ENCODE data around the gene ID1. TPM values are rescaled to one million over a fixed set of nuclear protein-coding genes. Genes with fewer than 3 reads are reported as not detected.

ID1 gene
- total RNA-seq, 4 donors from 2014 or later = 422 to 839 (median 555) TPM

DNA sequence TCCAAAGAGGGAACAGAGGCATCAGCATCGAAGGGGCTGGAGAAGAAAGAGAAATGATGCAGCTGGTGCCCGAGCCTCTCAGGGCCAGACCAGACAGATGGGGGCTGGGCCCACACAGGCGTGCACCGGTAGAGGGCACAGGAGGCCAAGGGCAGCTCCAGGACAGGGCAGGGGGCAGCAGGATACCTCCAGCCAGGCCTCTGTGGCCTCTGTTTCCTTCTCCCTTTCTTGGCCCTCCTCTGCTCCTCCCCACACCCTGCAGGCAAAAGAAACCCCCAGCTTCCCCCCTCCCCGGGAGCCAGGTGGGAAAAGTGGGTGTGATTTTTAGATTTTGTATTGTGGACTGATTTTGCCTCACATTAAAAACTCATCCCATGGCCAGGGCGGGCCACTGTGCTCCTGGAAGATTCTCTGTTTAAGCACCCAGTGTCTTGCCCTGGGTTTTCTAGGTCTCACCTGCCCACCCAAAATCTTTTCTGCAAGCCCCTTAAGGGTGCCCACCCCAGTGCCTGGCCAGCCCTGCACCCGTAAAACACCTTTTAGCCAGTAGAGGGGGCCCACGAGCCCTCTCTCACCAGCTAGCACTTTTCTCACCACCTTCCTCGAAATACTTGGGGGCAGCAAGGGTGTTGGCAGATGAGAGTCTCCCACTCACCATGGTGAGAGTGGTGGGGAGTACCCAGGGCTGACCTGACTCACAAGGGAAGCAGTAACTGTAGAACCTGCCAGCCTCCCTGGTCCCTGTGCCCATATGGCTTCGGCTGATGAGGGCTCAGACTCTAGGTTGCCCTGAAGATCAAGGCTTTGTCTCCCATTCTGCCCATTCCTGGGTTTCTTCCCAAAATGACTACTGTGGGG, 35.7 kb upstream of the ID1 start:
- Histone ChIP-seq H3K36me3 (peaks cover 0 to 63% (median 8%) of the 10 kb centered on the region in 3 donors), H3K27me3 (no peaks in the 10 kb centered on the region), H3K27ac (peak overlapping the region; percentile 86 to 96 (median 93)), H3K4me3 (no peak overlapping the region), H3K9me3 (no peaks in the 10 kb centered on the region), H3K4me1 (peaks cover 45 to 96% (median 66%) of the 10 kb centered on the region in 3 donors)
- WGBS, 2 donors = 32 to 36% methylated on average over 6 to 10 of the region's 10 CpGs
- DNase-seq = no peak
- TF ChIP-seq, protein P1, sequence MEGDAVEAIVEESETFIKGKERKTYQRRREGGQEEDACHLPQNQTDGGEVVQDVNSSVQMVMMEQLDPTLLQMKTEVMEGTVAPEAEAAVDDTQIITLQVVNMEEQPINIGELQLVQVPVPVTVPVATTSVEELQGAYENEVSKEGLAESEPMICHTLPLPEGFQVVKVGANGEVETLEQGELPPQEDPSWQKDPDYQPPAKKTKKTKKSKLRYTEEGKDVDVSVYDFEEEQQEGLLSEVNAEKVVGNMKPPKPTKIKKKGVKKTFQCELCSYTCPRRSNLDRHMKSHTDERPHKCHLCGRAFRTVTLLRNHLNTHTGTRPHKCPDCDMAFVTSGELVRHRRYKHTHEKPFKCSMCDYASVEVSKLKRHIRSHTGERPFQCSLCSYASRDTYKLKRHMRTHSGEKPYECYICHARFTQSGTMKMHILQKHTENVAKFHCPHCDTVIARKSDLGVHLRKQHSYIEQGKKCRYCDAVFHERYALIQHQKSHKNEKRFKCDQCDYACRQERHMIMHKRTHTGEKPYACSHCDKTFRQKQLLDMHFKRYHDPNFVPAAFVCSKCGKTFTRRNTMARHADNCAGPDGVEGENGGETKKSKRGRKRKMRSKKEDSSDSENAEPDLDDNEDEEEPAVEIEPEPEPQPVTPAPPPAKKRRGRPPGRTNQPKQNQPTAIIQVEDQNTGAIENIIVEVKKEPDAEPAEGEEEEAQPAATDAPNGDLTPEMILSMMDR (IDR thresholded peaks at IDR 0.05) = peak; percentile 64 to 84 (median 80)
- TF ChIP-seq POLR2A (IDR thresholded peaks at IDR 0.05) = no peak
- intact Hi-C loops (cut with DNase I) = loop anchor here (5.0 to 10.0 kb wide), 2 partner anchors 38 to 155 kb away; partner anchors contain the start of genes BCL2L1 and ID1

DNA sequence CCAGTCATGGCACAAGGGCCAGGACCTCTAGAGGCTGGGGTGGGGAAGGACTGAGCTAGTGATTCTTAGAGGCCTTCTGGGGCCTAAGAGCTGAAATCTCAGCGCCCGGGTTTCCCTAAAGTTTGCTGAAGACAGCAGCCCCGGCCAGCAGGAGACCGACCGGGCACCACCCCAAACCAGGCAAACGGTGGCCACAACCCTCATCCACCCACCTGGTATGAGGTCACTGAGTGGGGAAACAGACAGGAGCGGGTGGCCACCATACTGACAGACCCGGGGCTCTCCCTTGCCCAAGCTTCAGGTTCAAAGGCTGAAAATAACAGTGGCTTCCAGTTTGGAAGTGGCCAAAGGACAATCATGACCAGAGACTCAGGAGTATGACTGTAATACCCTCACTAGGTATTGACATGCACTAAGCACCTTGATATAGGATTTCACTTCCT, 35.0 kb upstream of the ID1 start:
- Histone ChIP-seq H3K4me1 (peaks cover 41 to 89% (median 66%) of the 10 kb centered on the region in 3 donors), H3K9me3 (no peaks in the 10 kb centered on the region), H3K27ac (peak overlapping the region; percentile 86 to 96 (median 93)), H3K27me3 (no peaks in the 10 kb centered on the region), H3K4me3 (no peak overlapping the region), H3K36me3 (peaks cover 0 to 56% (median 8%) of the 10 kb centered on the region in 3 donors)
- TF ChIP-seq, protein P1 (IDR thresholded peaks at IDR 0.05) = no peak
- TF ChIP-seq POLR2A (IDR thresholded peaks at IDR 0.05) = no peak
- intact Hi-C loops (cut with DNase I) = loop anchor here (5.0 kb wide), 1 partner anchor 37 kb away; the partner anchor contains the start of gene ID1
- DNase-seq = no peak
- WGBS, 2 donors = 57 to 65% methylated on average over 4 to 6 of the region's 8 CpGs

DNA sequence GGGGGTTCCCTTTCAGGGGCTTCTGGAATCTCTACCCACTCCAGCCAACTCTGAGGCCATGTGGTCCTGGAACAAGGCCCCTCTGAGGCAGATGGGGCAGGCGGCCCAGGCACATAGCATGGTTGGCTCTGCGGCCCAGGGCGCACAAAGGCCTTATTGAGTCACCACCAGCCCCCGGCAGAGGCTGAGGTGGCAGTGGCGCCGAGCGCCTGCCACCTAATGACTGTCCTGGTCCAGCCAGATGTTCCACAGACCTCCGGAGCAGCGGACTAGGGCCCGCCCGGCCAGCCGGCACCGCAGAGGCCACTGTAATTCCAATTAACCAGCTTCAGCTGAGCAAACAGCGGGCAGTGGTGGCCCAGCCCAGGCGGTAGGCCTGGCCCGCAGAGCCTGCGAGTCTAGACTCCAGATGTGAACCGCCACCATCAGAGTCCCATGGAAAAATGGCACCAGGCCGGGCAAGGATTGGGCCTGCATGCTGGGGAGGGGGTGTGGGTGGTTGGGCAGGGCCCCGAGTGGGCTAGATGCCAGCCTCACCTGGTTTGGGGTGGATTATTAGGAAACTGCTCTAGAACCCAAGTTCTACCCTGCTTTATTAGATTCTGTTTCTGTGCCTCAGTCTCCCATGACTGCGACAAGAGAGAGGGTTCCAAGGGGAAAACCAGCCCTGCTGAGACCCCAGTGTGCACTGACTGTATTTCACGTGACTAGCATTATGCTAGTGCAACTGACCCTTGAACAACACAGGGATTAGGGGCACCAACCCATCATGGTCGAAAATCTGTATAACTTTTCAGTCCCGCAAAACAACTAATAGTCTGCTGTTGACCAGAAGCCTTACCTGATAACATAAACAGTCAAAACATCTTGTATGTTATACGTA, 34.1 kb upstream of the ID1 start:
- no peaks in the 10 kb centered on the region for H3K27me3 ChIP-seq
- H3K36me3 ChIP-seq = peaks cover 0 to 48% (median 8%) of the 10 kb centered on the region in 3 donors
- TF ChIP-seq POLR2A (IDR thresholded peaks at IDR 0.05) = no peak
- TF ChIP-seq, protein P1 (IDR thresholded peaks at IDR 0.05) = no peak
- H3K4me3 ChIP-seq = no peak overlapping the region
- peak overlapping the region; percentile 86 to 96 (median 93) for H3K27ac ChIP-seq
- WGBS, 2 donors = 89 to 92% methylated on average over 5 to 10 of the region's 25 CpGs
- H3K4me1 ChIP-seq = peaks cover 35 to 80% (median 59%) of the 10 kb centered on the region in 3 donors
- intact Hi-C loops (cut with DNase I) = loop anchor here (5.0 kb wide), 1 partner anchor 36 kb away; the partner anchor contains the start of gene ID1
- no peaks in the 10 kb centered on the region for H3K9me3 ChIP-seq
- no peak for DNase-seq

DNA sequence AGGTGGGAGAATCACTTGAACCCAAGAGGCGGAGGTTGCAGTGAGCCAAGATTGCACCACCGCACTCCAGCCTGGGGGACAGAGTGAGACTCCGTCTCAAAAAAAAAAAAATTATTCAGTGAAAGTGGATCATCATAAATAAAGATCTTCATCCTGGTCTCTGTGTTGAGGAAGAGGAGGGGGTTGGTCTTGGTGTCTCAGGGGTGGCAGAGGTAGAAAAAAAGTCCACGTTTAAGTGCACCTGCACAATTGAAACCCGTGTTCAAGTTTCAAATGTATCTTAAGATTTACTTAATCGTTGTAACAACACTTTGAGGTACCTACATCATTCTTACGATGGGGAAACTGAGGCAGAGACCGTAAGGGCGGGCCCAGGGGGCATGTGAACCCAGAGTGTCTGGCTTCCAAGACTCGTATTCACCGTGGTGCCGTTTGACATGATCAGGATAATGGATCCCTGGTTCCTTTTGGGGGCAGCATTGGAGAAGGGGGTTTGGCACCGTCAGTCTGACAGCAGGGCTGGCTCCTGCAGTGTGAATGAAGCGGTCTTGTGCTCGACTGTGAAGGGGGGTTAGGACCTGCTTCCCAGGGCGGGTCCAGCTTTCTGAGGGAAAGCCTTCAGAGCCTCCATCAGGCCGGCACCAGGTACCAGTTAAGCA, 32.9 kb upstream of the ID1 start:
- Histone ChIP-seq H3K4me3 (peak overlapping the region; percentile 37 to 68 (median 60)), H3K9me3 (no peaks in the 10 kb centered on the region), H3K27me3 (no peaks in the 10 kb centered on the region), H3K4me1 (peaks cover 23 to 68% (median 47%) of the 10 kb centered on the region in 3 donors), H3K36me3 (peaks cover 0 to 36% (median 8%) of the 10 kb centered on the region in 3 donors), H3K27ac (peak overlapping the region; percentile 86 to 96 (median 93))
- no peak for DNase-seq
- no peak for TF ChIP-seq POLR2A (IDR thresholded peaks at IDR 0.05)
- TF ChIP-seq, protein P1 (IDR thresholded peaks at IDR 0.05) = no peak
- intact Hi-C loops (cut with DNase I) = loop anchor here (5.0 kb wide), 1 partner anchor 35 kb away; the partner anchor contains the start of gene ID1
- 30 to 32% methylated on average over 15 to 17 of the region's 17 CpGs for WGBS, 2 donors
